Nephron progenitor cell (in vitro differentiated cells): ENCODE measurements around the gene DCANP1.

Experiments
- DNase-seq: peaks from one replicate; pipeline ENCODE4 v3.0.0; 2021
- H3K27ac Mint-ChIP-seq: 2 replicates; pipeline ENCODE4 v1.8.0; 2021; ENCODE audit warnings: mild to moderate bottlenecking, moderate library complexity, mixed read lengths
- H3K27me3 Mint-ChIP-seq: 2 replicates; pipeline ENCODE4 v1.8.0; 2021; ENCODE audit warnings: mild to moderate bottlenecking, low read depth, mixed read lengths; ENCODE audit not compliant: poor library complexity
- H3K36me3 Mint-ChIP-seq: 2 replicates; pipeline ENCODE4 v1.8.0; 2021; ENCODE audit warnings: low read depth, mixed read lengths
- H3K4me1 Mint-ChIP-seq: 2 replicates; pipeline ENCODE4 v1.8.0; 2021; ENCODE audit warnings: mixed read lengths
- H3K4me3 Mint-ChIP-seq: 2 replicates; pipeline ENCODE4 v1.8.0; 2021; ENCODE audit warnings: mild to moderate bottlenecking, moderate library complexity, mixed read lengths
- H3K9me3 Mint-ChIP-seq: 2 replicates; pipeline ENCODE4 v1.8.0; 2021; ENCODE audit warnings: mild to moderate bottlenecking, moderate library complexity, mixed read lengths
- CTCF ChIP-seq: fragments of 200-600 bp; sonication (generic); IDR thresholded peaks from 2 replicates; pipeline ENCODE4 v1.5.0; 2021; ENCODE audit warnings: antibody characterized with exemption

The DCANP1 gene

DNA sequence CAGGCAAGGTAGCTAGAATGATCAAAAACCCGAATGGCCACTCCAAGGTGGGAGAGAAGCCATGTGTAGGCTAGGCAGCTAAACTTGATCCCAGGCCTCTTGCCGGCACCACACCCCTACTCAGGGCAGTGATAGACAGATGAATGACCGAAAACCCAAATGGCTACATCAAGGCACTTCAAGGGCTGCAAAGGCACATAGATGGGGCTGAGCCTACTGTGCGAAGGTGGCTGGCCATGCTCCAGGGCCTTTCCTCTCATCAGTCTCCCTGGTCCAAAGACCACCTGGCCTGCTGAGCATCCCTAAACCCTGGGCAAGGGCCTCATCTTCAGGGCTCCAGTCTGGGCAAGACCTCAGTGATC, 8.7 kb upstream of the DCANP1 start:
- Mint-ChIP-seq H3K36me3 (no peaks in the 10 kb centered on the region), H3K27me3 (peaks cover 44% of the 10 kb centered on the region), H3K4me1 (peaks cover 5% of the 10 kb centered on the region), H3K27ac (no peak overlapping the region), H3K4me3 (no peak overlapping the region), H3K9me3 (no peaks in the 10 kb centered on the region)
- DNase-seq, result no peak
- TF ChIP-seq CTCF, result no peak

DNA sequence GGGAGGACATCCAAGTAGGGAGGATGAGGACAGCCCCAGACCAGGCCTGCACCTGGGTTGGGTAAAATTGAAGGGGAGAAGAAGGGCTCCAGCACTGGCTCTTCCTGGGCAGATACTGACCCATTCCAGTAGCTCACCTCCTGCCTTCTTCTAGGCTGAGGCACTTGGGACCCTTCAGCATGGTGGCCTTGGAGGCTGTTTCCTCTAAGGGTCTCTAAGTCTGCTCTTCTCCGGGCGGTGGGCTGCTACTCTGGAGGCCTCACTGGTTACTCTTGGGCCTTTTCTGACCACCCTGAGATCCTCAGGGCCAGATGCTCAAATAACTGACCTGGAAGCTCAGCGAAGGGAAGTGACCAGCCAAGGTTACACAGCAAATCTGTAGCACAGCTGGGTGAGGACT, 7.8 kb upstream of the DCANP1 start:
- Mint-ChIP-seq H3K9me3 (no peaks in the 10 kb centered on the region), H3K27ac (no peak overlapping the region), H3K4me3 (no peak overlapping the region), H3K4me1 (peaks cover 5% of the 10 kb centered on the region), H3K36me3 (no peaks in the 10 kb centered on the region), H3K27me3 (peaks cover 36% of the 10 kb centered on the region)
- DNase-seq, result no peak
- no peak for TF ChIP-seq CTCF

- H3K36me3 Mint-ChIP-seq, result no peaks in the 10 kb centered on the region
These were observed 6.5 kb upstream of the DCANP1 start for GRCh38 chr5:135453613-135454012.

DNA sequence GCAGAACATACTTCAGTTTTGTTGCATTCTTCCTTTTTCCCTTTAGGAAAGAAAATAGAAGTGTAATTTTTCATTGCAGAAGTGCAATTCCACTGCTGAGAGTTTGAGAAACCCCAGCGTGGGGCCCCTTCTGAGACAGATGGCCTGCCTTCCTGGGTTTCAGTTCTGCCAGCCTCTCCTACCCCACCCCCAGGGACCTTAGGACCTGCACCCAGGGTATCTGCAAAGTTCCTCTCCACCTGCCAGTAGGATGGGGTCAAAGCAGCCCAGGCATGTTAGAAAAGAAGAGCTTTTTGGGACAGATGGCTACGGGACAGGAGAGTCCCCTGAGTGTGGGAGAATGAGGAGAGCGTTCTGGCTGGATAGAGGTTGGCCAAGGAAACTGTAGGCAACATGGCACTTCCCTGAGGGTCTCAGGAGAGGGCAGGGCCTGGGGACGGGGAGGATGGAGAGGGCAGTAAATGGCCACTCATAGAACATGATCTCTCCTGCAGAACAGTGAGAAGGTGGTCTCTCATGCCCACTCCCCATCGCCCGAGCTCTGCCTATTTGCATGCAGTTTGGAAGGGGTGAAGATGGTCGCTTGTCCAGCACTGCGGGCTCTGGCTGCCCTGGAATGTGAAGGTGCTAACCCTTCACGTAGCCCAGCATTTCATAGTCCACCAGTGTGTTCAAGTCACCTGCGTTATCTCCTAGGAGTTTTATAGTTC, 5.3 kb upstream of the DCANP1 start, which contains the start of gene TIFAB:
Gene TIFAB (minus strand): TSS at position 31 of the 710 bp plus-strand sequence. CDS start 2,412 bp downstream, outside the sequence.
- Mint-ChIP-seq H3K36me3 (no peaks in the 10 kb centered on the region), H3K4me3 (no peak within 1 kb of the TSS), H3K4me1 (no peaks in the 10 kb centered on the region), H3K27ac (no peak within 1 kb of the TSS), H3K27me3 (peaks cover 29% of the 10 kb centered on the region), H3K9me3 (no peaks in the 10 kb centered on the region)
- DNase-seq, result no peak
- TF ChIP-seq CTCF, result no peak

More at GRCh38 chr5:135453613-135454012, 6.5 kb upstream of the DCANP1 start:
- Mint-ChIP-seq H3K4me3 (no peak overlapping the region), H3K27me3 (peaks cover 28% of the 10 kb centered on the region), H3K27ac (no peak overlapping the region), H3K4me1 (no peaks in the 10 kb centered on the region), H3K9me3 (no peaks in the 10 kb centered on the region)
- no peak for DNase-seq
- TF ChIP-seq CTCF, result no peak

DNA sequence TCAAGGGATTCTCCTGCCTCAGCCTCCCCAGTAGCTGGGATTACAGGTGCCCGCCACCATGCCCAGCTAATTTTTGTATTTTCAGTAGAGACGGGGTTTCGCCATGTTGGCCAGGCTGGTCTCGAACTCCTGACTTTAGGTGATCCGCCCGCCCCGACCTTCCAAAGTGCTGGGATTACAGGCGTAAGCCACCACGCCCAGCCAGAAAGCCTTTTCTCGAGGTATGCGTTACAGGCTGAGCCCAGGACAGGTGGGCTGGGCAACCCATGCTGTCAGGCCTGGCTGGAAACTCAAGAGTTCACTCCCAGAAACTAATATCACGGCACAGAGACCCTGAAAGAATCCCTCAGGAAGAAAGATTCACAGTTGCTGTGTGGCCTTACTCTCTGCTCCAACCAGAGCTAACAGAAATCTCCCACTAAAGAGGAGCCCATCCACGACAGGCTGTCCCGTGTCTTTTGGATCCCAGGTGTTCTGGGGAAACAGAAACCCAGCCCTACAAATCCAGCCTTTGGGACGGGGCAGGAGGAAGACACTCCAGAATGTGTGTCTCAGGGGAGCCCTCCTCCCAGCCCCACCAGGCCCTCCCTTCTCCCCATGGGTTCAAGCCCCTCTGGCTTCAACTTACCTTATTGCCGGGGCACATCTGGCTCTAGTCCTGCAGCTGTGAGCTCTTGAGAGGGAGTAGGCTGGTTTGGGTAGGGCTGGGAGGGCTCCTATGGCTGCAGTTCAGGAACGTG, 4.6 kb upstream of the DCANP1 start:
- no peak for TF ChIP-seq CTCF
- no peaks in the 10 kb centered on the region for H3K36me3 Mint-ChIP-seq
- no peak for DNase-seq
- H3K9me3 Mint-ChIP-seq, result no peaks in the 10 kb centered on the region
- no peak overlapping the region for H3K4me3 Mint-ChIP-seq
- peaks cover 31% of the 10 kb centered on the region for H3K27me3 Mint-ChIP-seq
- no peak overlapping the region for H3K27ac Mint-ChIP-seq
- no peaks in the 10 kb centered on the region for H3K4me1 Mint-ChIP-seq

DNA sequence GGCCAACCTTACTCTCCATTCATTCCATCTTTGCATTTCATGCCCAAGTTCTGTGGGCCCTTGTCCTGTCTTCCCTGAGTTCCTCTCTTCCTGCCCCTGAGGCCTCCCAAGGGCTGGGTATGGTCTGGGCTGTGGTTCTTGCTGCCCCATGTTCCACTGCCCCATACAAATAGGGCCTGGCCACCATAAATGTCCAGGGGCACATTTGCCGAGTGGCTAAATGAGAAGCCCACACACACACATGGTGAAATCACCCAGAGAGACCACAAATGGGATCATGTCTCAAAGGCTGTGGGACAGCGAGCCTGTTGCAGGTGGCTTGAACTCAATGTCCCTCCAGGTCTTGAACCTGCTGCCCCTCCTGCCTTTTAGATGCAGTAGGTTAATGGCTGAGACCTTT, 3.8 kb upstream of the DCANP1 start:
- Mint-ChIP-seq H3K27me3 (peaks cover 30% of the 10 kb centered on the region), H3K4me1 (peaks cover 5% of the 10 kb centered on the region), H3K27ac (no peak overlapping the region), H3K9me3 (no peaks in the 10 kb centered on the region), H3K4me3 (no peak overlapping the region), H3K36me3 (no peaks in the 10 kb centered on the region)
- no peak for TF ChIP-seq CTCF
- no peak for DNase-seq
